GM21723 (cell line): ENCODE data around the gene NR1H4.
A peak's percentile ranks its signal among the peaks of the same experiment; 100 is the strongest.
"Not testable (repeated sequence)": the region's sequence is repeated elsewhere in the genome, so short reads cannot be mapped to it uniquely, and the experiment has no call there.

ENCODE experiments used
- ATAC-seq: cut with Tn5 transposase; IDR thresholded peaks from one replicate; pipeline ENCODE4 v1.9.1; 2021; ENCODE audit warnings: mild to moderate bottlenecking, moderate library complexity; ENCODE audit not compliant: unreplicated experiment

NR1H4 gene

DNA sequence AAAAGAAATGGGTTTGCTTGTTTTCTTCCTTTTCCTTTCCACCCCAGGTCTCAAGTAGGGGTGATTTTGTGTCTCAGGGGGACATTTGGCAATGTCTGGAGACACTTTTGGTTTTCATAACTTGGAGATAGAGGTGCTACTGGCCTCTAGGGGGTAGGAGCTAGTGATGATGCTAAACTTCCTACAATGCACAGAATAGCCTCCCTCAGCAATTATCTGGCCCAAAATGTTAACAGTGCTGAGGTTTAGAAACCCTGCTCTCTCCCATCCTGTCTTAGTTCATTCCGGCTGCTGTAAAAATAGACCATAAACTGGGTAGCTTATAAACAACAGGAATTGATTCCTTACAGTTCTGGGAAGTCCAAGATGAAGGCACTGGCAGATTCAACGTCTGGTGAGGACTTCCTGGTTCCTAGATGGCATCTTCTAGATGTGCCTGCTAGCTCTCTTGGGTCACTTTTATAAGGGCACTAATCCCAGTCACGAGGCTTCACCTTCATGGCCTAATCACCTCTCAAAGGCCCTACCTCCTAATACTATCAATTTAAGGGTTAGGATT, 92.4 kb downstream of the NR1H4 start:
- ATAC-seq, result no peak

DNA sequence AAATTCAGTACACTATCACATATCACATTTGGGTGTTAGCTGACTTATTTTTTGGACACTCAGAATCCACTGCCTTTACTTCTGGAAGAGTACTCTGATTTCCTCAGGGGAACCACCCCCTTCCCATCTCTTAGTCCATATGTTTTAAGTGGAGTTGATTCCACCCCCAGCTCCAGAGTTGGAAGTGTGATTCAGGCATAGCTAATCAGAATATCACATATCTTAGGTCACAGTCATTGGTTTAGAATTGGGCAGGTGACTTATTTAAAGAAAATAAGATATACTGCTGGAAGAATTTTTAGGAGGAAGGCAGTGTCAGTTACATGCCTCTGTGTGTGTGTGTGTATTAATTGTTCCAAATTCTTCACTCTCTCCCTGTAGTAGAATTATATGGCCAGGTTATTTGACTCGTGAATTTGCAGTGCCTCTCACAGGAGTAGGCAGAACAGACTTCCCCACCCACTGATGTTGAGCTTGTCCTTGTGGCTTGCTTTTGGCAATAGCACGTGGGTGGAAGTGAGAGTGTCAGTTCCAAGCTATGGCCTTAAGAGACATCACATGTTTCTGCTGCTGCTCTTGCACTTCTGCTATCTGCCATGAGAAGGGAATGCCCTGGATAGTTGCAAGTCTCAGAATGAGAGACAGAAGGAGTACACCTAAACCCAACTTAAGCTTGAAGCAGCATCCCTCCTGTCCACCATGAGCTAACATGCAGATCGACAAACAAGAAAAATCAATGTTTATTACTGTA, 93.4 kb downstream of the NR1H4 start:
- ATAC-seq, result peak; percentile 97

DNA sequence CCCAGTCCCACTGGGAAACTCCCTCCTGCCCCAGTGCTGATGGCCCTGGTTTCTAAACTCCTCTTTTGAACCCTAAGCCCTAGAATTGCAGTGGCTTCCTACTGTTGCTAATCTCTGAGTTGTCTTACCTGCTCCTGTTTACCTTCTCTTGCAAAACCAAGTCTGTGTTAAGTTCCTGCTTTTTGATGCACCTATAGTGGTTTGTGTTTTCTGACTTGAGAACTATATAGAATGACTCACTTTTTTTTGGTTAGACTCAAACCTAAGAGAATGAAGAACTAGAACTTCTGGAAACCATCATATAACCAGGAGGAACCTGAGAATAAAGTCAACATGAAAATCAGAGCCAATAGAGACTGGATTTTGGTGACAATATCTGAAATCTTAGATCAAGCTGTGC, 94.3 kb downstream of the NR1H4 start:
- ATAC-seq, result peak; percentile 21

DNA sequence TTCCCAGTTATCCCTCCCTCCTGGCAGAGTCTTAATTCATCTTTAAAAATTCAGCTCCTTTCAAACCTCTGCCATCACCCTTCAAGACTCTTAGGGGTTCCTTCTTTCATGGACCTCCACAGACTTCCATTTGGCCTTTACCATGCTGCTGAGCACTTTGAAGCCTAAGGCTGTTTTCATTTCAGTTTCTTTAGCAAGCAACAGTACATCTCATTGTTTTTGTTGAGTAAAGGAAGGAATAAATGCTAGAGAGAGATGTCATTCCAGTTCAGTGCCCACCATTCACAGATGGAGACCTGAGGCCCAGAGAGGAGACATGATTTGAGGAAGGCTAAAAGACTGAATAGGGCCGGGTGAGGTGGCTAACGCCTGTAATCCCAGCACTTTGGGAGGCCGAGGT, 98.5 kb downstream of the NR1H4 start:
- ATAC-seq, result no peak

DNA sequence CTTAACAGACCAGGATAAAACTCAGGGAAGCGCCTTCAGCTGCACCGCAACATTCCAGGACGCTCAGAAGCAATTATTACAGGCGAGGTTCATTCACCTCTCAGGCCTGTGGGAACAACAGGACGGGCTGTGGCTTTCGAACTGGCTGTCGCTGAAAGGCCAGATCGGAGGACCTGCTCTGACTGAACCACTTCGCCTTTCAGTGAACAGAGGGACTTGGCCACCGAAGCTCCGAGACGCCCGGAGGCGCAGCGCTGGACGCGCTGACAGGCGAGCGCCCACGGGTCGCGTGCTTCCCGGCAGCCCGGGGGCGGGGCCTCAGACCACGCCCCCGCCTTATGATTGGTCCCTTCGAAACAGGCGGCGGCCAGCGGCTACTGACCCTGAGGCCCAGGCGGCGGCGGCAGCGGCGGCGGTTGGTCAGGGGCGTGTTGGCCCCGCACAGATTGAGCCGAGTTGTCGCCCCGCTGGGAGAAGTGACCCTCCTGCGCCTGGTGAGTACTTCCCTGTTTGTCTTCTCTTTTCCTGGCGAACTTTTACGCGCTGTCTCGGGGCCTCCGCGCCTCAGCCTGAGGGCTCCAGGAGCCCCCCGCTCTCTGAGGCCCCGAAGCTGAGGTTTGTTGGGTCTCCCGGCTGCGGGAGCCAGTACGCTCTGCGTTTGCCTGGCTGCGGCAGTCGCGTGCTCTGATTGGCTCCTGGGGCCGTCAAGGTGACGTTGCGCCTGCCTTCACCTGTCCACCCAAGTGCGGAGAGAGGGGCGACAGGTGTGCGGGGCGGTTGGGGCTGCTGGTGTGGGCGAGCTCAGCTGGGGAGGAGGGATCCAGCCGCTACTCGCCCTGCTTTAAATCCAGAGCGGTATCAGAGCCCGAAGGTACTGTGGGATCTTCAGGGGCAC, 99.9 kb downstream of the NR1H4 start, which contains the start of gene GAS2L3:
Gene GAS2L3 (plus strand): TSS at position 393 of the 895 bp plus-strand sequence. CDS start 21,221 bp downstream, outside the sequence.
- peak; percentile 99 for ATAC-seq

DNA sequence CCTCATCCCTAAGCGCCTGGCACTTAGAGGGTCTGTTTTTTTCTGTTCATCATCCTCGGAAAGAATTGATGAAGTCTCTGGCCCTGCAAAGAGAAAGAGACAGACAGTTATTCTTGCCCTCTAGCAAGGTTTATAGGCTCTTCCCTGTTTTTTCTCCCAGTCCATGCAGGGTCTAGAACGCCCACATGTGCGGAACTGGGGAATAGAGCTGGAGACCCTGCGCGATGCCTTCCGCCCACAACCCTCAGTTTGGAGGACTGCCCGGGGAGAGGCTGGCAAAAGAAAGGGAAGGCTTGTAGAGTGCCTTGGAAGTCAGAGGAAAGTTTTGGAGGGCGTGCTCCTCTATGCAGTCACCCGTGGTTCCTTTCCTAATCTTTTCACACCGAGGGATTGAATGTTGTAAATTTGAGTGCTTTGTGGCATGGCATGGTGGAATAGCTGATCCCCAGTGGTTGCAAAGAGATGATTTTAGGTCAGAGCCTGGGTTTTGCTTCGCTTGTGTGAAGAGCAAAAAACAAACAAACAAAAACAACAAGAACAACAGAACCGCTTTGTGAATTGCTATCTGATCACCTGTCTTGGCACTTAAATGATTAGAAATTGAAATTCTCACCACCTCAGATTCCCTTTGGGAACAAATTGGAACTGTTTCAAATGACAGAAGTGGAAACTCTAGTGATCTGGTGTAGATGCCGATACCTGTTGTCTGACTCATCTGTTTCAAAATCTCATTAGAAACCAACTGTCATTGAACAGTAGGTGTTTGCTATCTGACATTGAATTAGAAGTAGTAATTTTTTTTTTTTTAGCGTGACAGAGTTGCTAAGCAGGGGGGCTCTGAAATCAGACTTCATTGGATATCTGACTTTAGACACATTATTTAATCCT, 100.8 kb downstream of the NR1H4 start:
- ATAC-seq, result peak; percentile 6

DNA sequence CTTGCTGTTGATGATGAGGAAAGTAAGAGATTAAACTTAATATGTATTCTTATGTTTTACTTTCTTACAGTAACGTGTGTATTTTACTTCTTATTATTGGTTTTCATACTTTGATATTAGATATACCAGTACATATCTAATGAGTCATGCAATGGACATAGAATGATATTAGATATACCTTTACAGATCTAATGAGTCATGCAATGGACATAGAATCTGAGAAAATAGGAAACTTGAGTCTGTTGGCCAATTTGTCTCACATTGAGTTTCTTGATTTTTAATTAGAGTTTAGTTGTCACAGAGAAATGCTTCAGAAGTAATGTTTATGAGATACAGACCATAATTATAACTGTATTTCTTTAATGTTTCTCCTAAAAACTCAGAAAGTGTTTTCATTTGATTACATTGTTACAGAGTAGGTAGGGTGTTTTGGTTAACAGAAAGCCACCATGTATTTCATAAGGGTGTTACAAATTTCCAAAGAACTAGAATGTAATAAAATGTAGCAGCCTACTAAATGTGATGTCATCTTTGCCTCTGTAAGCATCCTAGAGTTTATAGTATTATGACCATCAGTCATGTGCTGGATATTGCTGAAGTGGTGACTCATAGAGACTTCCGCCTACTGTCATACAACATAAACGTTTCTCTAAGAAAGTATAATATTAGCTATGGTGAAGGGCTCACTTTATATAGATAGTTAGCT, 102.8 kb downstream of the NR1H4 start:
- no peak for ATAC-seq

DNA sequence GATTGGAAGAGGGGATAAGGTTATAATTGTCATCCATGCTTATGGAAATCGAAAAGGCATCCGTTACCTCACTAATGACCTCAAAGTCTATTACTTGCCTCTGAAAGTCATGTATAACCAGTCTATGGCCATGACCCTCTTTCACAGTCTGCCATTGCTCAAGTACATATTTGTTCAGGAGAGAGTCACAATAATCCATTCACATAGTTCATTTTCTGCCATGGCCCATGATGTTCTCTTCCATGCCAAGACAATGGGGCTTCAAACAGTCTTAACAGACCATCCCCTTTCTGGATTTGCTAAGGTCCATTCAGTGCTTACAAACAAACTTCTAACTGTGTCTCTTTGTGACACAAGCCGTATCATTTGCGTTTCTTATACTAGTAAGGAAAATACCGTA, 105.3 kb downstream of the NR1H4 start:
- no peak for ATAC-seq

DNA sequence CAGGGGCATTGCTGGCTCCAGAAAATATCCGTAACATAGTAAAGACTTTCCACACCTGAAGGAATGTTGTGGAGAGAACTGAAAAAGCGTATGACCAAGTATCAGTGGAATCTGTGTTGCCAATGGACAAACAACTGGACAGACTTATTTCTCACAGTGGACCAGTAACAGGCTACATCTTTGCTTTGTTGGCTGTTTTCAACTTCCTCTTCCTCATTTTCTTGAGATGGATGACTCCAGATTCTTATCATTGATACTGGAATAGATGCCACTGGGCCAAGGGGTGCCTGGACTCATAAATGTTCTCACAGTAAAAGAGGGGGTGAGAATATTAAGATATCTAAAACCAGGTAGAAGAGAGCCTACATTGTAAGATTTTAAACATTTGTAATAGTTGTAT, 106.2 kb downstream of the NR1H4 start:
- ATAC-seq, result no peak

DNA sequence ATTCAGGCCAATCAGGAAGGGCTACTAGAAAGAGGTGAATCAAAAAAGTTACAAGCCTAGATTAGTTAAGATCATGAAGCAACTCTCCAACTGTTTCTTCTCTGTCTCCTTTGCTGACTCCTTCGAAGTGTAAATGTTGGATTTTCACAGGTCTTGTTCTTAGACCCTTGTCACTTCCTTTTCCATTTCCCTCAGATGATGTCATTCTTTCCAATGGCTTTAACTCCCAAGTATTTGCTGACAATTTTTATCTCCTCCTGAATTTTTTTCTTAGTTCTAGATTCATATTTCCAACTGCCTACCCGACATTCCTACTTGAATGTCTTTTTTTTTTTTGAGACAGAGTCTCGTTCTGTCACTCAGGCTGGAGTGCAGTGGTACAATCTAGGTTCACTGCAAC, 110.6 kb downstream of the NR1H4 start:
- no peak for ATAC-seq

DNA sequence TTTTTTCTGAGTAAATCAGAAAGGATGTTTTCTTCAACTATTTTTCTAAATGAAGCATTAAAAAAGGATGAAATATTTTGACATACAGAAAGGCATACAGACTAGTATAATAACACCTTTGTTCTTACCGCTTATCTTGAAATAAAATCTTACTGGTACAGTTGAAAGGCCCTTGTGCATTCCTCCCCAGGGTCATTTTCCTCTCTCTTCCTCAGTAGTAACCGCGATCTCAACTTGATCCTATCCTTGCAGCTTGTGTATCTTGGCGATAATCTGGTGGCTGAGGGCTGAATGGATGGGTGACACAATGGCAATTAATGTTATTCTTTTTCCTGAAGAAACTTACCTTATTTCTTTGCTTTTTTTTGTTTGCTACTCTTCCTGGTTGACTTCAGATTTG, 118.3 kb downstream of the NR1H4 start:
- no peak for ATAC-seq

DNA sequence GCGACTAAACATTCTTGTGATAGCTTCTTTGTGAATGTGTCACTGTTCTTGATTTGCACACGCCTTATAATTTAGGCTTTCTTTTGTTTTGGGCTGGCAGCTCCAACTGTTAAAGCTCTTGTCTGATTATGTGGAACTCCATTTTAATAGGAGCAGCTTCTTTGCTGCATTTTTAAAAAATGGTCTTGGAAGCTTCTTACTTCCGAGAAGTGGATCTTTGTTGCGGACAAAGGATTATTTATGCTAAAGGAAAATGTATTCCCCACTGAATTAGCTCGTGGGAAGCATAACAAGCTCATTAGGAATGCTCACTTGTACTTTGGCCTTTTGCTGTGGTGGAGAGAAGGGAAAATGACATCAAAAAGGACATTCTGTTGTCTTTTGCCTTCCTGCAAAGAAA, 119.8 kb downstream of the NR1H4 start:
- ATAC-seq, result no peak

DNA sequence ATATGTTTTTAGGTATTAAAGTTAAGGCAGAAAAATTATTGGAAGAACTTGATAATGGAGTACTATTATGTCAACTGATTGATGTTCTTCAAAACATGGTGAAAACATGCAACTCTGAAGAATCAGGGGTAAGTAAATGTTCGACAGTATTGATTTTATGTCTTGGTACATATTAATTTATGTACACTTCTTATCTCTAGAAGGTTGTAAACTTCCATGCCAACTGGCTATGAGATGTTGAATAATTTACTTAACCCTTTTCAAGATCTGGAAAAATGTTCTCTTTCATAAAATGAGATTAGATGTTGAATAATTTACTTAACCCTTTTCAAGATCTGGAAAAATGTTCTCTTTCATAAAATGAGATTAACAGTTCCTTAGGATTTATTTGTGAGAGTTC, 128.0 kb downstream of the NR1H4 start:
- no peak for ATAC-seq

DNA sequence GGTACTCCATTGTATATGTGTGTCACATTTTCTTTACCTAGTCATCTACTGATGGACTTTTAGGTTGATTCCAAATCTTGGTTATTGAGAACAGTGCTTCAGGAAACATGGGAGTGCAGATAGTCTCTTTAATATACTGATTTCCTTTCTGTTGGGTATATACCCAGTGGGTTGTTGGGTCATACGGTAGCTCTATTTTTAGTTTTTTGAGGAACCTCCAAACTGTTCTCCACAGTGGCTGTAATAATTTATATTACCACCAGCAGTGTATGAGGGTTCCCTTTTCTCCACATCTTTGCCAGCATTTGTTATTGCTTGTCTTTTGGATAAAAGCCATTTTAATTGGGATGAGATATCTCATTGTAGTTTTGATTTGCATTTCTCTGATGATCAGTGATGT, 129.3 kb downstream of the NR1H4 start:
- ATAC-seq, result not testable (repeated sequence)

DNA sequence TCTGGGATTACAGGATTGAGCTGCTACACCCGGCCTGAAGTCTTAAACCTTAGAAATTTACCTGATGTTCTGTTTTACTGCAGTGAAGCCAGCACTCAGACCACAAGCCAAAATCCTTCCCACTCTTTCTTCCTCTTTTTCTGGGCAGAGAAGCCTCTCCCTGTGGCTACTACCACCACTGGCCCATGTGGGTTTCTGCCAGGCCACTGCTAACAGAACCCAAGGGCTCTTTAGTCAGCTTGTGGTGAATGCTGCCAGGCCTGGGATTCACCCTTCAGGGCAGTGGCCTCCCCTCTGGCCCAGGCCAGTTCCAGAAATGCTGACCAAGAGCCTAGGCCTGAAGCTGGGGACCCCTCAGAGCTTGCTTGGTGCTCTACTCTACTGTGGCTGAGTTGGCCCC, 135.1 kb downstream of the NR1H4 start:
- ATAC-seq, result no peak

DNA sequence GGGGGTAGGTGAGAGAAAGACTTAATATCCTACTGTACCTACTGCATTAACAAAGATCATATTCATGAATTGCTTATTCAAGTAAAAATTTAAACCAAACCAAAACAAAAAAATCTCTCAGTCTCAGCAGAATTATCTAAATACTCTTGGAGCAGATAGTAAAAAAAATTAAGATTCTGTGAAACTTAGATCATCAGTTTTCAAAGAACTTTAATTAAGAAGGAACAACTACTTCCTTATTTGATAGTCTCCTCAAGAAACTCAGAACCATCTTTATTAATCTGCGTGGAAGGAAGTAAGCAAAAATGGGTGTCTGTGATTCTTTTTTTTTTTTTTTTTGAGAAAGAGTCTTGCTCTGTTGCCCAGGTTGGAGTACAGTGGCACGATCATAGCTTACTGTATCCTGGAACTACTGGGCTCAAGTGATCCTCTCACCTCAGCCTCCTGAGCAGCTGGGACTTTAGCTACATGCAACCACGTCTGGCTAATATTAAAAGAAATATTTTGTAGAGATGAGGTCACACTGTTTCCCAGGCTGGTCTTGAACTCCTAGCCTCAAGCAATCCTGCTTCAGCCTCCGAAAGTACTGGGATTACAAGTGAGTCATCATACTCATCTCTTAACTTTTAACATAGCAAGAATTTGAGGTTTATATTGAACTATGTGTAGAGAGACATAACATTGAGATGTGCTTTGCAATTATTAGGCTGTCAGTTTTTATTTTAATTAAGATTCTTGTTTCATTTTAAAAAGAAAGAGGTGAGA, 137.2 kb downstream of the NR1H4 start:
- no peak for ATAC-seq

DNA sequence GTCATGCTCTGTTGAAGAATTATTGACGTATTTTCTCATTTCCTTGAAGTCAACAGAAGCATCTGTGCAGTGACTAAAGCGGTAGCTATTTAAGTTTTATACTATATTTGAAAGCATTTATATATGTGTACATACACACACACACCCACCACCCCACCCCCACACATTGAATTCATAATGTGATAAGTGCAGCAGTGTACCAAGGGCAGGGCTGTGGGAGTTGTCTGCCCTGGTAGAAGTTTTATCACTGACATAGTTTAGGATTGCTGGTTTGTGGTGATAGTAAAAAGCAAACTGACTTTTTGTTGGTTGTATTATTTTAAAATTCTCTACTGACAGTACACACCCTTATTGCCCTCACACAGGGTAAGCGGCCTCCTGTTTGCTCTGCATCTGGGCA, 138.9 kb downstream of the NR1H4 start:
- no peak for ATAC-seq
